Prostate gland (tissue), 2 donors: ENCODE measurements around the gene TNFRSF4. TPM values are rescaled to one million over a fixed set of nuclear protein-coding genes. Genes with fewer than 3 reads are reported as not detected.

ENCODE experiments used
- DNase-seq: peaks from one replicate; pipeline ENCODE4 v3.0.0-alpha.2; 2019; ENCODE audit warnings: low spot score
- H3K27ac ChIP-seq, 2 donors: fragments of 200-600 bp; sonication (generic); 2 replicates each; pipeline ENCODE4 v1.5.1; 2017 to 2019
- H3K27me3 ChIP-seq: fragments of 200-600 bp; sonication (generic); replicated peaks from 2 replicates; pipeline ENCODE4 v1.5.1; 2019; ENCODE audit not compliant: insufficient read depth
- H3K36me3 ChIP-seq, 2 donors: fragments of 200-600 bp; sonication (generic); 1 replicate in 1 of 2; 2 replicates in 1 of 2; pipeline versions ENCODE4 v1.5.1 to v1.8.1; 2017 to 2019
- H3K4me1 ChIP-seq: fragments of 200-600 bp; sonication (generic); replicated peaks from 2 replicates; pipeline ENCODE4 v1.5.1; 2019
- H3K4me3 ChIP-seq, 2 donors: fragments of 200-600 bp; sonication (generic); 2 replicates each; pipeline ENCODE4 v1.5.1; 2017 to 2019
- H3K9me3 ChIP-seq: fragments of 200-600 bp; sonication (generic); 2 replicates; pipeline ENCODE4 v1.5.1; 2017
- POLR2A ChIP-seq: fragments of 450-650 bp; IDR thresholded peaks from one replicate; pipeline ENCODE4 v1.6.1; 2016; ENCODE audit warnings: antibody characterized with exemption, mild to moderate bottlenecking
- POLR2AphosphoS5 ChIP-seq: sonication (generic); formaldehyde crosslinking; IDR thresholded peaks from one replicate; pipeline ENCODE4 v1.6.1; 2017; ENCODE audit warnings: antibody characterized with exemption
- WGBS: methylation state at CpG from one replicate; pipeline ENCODE4 v1.1.5; 2018; 5-methylcytosine and 5-hydroxymethylcytosine counted together
- intact Hi-C: fragments of 100-400 bp; cut with DNase I; formaldehyde crosslinking; loops from one replicate; pipeline ENCODE4 v1.14.2; 2022
- total RNA-seq, 2 donors: library from RNA; depleted of rRNA; stranded (reverse); fragments of >200 nt; gene quantifications; one replicate each; pipeline ENCODE4 v1.1.0, GENCODE V29; 2016
- TF ChIP-seq, protein P1 (sequence below), 4 experiments: fragments of 200-600 bp in 2 of 4; fragments of 450-650 bp in 2 of 4; sonication (generic) in 2 of 4; IDR thresholded peaks; 1 replicate in 3 of 4; 2 replicates in 1 of 4; pipeline ENCODE4 v1.5.1; 2016 to 2019; ENCODE audit warnings: antibody characterized with exemption in 4 of 4, mild to moderate bottlenecking in 2 of 4, moderate library complexity in 2 of 4

TNFRSF4 gene
- total RNA-seq, 2 donors from 2014 or later = 0.50 to 3.0 TPM

DNA sequence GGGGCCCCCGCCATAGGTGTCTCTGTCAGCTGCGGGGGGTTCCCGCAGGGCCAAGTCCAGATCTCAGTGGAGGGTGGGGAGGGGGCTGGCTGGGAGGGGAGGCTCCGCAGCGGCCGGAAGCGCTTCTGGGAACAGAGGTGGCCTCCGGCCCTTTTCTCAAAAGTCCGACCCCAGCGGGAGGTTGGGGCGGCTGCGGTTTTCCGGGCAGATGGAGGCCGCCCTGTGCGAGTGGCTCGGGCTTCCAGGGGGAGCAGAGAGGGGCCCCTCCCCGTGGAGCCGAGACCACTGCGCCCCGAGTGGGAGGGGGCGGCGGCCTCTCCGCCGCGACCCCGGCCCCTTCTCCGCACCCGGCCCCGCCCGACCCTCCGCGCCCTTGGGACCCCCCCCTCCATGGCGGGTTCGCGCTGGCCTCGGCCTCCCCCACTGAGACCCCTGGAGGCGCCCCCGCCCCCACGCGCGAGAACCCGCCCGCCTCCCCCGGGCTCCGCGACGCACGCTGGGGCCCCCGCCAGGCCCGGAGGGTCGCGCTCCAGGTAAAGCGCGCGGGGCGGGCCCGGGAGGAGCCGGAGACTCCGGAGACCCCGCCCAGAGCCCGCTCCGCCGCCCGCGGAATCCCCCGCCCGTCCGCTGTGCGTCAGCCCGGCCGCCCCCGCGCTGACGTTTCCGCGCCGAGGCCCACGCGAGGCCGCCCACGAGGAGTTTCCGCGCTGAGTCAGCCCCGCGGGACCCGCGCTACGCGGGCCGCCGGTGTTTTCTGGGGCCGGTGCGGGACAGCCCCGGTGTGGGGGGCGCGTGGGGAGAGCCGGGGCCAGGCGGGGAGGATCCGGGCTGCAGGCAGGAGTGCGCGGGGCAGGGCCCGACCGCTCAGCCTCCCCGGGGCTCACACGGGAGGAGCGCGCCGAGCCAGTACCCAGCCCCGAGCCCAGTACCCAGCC is 12.8 kb downstream of the TNFRSF4 start:
- Histone ChIP-seq H3K9me3 (no peaks in the 10 kb centered on the region), H3K27ac (peak overlapping the region in 1 of 2 donors; percentile 48), H3K4me1 (no peaks in the 10 kb centered on the region), H3K4me3 (peak overlapping the region; percentile 39 to 48), H3K36me3 (no peaks in the 10 kb centered on the region), H3K27me3 (no peaks in the 10 kb centered on the region)
- intact Hi-C loops = no loop called here
- TF ChIP-seq POLR2A (peak; percentile 42), POLR2AphosphoS5 (no peak)
- peak; percentile 30 for DNase-seq
- 3% methylated on average over 42 of the region's 109 CpGs for WGBS

DNA sequence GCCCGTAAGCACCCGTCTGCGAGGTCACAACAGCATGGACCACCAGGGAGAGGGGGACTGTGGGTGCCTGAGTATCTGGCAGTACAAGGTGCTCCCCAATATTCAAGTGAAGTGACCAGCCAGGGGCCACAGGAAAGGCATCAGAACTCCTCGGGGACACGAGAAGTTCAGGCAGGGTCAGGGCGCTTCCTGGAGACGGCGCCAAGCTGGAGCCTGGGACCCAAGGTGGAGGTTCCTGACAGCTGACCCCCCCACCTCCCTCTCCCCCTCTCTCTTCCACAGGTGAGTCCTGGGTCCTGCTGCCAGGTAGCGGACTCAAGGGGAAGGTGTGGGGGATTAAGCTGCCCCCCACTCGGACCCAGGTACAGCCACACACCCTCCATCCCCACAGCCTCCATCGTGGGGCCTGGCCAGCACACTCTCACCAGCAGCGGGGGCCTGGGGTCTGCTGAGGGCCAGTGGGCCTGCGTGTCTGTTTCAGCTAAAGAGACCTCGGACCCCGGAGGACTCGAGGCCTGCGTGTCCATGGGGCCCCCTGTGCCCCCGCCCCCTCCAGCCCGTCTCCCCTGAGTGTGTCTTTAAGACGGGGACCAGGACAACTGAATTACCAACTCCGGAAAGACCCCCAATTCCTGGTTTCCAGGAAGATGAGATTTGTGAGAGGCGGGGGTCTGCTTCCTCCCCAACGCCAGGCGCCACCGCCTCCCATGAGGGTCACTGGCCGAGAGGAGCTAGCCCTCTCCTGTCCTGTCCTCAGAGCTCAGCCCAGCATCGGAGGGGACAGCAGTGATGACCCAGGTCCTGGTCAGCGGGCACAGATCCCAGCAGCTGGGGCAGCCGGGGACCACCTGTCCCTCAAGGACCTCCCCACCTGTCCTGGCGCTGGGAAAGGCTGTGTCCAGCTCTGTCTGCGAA is 13.7 kb downstream of the TNFRSF4 start:
- TF ChIP-seq POLR2AphosphoS5 (no peak), POLR2A (no peak)
- TF ChIP-seq, protein P1, sequence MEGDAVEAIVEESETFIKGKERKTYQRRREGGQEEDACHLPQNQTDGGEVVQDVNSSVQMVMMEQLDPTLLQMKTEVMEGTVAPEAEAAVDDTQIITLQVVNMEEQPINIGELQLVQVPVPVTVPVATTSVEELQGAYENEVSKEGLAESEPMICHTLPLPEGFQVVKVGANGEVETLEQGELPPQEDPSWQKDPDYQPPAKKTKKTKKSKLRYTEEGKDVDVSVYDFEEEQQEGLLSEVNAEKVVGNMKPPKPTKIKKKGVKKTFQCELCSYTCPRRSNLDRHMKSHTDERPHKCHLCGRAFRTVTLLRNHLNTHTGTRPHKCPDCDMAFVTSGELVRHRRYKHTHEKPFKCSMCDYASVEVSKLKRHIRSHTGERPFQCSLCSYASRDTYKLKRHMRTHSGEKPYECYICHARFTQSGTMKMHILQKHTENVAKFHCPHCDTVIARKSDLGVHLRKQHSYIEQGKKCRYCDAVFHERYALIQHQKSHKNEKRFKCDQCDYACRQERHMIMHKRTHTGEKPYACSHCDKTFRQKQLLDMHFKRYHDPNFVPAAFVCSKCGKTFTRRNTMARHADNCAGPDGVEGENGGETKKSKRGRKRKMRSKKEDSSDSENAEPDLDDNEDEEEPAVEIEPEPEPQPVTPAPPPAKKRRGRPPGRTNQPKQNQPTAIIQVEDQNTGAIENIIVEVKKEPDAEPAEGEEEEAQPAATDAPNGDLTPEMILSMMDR (IDR thresholded peaks at IDR 0.05) = no peak
- DNase-seq = no peak
- Histone ChIP-seq H3K27ac (no peak overlapping the region), H3K36me3 (no peaks in the 10 kb centered on the region), H3K4me3 (no peak overlapping the region), H3K9me3 (no peaks in the 10 kb centered on the region), H3K4me1 (no peaks in the 10 kb centered on the region), H3K27me3 (no peaks in the 10 kb centered on the region)
- 83% methylated on average over 29 of the region's 31 CpGs for WGBS
- intact Hi-C loops = no loop called here

DNA sequence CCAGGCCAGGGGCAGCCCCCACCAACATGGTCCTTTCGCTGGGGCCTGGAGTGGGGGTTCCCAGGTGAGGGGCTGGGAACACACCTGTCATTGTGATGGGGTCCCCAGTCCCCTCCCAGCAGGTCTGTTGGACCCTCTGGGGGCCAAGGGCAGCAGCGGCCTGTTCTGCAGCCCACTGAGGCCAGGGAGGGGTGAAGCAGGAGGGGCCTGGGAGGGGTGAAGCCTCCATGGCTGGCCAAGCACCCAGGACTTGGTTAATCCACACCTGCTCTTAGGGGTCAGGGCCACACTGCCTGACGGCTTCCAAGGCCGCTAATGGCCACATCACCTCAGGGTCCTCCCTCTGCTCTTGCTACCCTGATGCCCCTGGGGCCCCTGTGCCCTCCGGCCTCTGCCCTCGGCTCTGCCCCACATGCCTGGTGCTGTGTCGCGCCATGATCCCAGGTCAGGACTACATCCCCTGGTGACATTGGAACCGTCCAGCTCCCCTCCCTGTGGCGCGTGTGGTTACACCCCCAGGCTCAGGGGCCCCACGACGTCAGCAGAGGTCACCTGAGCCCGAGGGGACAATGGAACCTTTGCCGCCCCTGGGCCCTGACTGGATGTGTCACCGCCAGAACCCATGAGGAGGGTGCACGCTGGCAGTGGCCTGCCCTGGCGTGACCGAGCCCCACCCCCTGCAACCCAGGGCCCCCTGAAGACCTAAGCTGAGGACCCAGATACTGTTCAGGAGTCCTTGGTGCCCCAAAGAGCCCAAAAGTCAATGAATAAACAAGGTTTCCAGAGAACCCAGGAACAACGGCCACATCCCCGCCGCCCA is 14.6 kb downstream of the TNFRSF4 start:
- DNase-seq = no peak
- no peak overlapping the region for H3K4me3 ChIP-seq
- H3K4me1 ChIP-seq = no peaks in the 10 kb centered on the region
- no peaks in the 10 kb centered on the region for H3K9me3 ChIP-seq
- 91% methylated on average over 16 of the region's 22 CpGs for WGBS
- no peaks in the 10 kb centered on the region for H3K36me3 ChIP-seq
- H3K27me3 ChIP-seq = no peaks in the 10 kb centered on the region
- intact Hi-C loops = no loop called here
- TF ChIP-seq, protein P1 (IDR thresholded peaks at IDR 0.05) = no peak
- TF ChIP-seq POLR2AphosphoS5 (no peak), POLR2A (no peak)
- no peak overlapping the region for H3K27ac ChIP-seq

DNA sequence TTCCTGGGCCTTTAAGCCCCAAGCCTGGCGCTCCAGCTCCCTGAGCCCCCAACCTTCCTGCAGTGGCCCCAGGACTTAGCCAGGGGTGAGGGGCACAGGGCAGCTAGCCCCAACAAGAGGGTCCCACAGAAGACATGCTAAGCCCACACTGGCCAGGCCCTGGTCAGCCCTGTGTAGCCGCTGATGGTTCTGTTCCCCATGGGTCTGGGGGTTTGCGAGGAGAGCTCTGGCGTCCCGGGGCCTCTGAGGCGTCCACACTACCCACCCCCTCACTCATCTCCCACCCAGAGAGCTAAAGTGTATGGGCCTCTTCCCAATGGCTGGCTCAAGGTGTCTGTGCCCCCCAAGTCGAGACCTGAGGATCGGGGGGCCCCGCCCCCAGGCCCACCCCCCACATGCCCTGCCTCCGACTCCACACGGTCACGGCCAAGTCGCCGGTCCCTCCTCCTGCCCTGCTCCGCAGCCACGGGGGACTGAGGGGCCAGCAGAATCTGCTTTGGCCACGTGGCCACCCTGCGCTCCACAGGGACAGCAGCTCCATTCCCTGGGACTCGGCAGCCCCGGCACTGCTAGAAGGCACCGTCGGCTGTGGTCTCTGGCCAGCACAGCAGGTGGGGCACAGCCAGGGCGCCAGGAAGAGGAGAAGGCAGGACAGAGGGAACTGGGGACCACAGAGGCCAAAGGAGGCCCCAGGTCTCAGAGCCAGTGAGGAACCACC is 15.4 kb downstream of the TNFRSF4 start:
- H3K4me3 ChIP-seq = no peak overlapping the region
- H3K27me3 ChIP-seq = no peaks in the 10 kb centered on the region
- no peaks in the 10 kb centered on the region for H3K4me1 ChIP-seq
- no peak overlapping the region for H3K27ac ChIP-seq
- intact Hi-C loops = no loop called here
- 78% methylated on average over 10 of the region's 23 CpGs for whole genome bisulfite sequencing
- TF ChIP-seq, protein P1 (IDR thresholded peaks at IDR 0.05) = no peak
- no peak for TF ChIP-seq POLR2A
- TF ChIP-seq POLR2AphosphoS5 = no peak
- no peak for DNase-seq
- H3K36me3 ChIP-seq = no peaks in the 10 kb centered on the region
- H3K9me3 ChIP-seq = no peaks in the 10 kb centered on the region
